Measurements from ENCODE around the gene DDX42. TPM values are rescaled to one million over a fixed set of nuclear protein-coding genes. Genes with fewer than 3 reads are reported as not detected.
A peak's percentile ranks its signal among the peaks of the same experiment; 100 is the strongest.

The DDX42 gene
- total RNA-seq, 1 donor from 2014 or later, result 123 TPM

GRCh38 chr17:63833741-63834373 is 59.9 kb downstream of the DDX42 start:
- peaks cover 14% of the 10 kb centered on the region for H3K4me1 Mint-ChIP-seq (ENCODE audit: unreplicated experiment)
- no peak for DNase-seq (ENCODE audit: extremely low spot score, unreplicated experiment)
- no peak overlapping the region for H3K4me3 Mint-ChIP-seq (ENCODE audit: unreplicated experiment)
- no peaks in the 10 kb centered on the region for H3K27me3 Mint-ChIP-seq (ENCODE audit: unreplicated experiment)
- TF ChIP-seq CTCF (IDR thresholded peaks at IDR 0.05), result no peak
- H3K9me3 Mint-ChIP-seq (ENCODE audit: unreplicated experiment), result no peaks in the 10 kb centered on the region
- no peak overlapping the region for H3K27ac Mint-ChIP-seq (ENCODE audit: unreplicated experiment)
- peaks cover 53% of the 10 kb centered on the region for H3K36me3 Mint-ChIP-seq (ENCODE audit: unreplicated experiment)

- peaks cover 15% of the 10 kb centered on the region for H3K4me1 Mint-ChIP-seq (ENCODE audit: unreplicated experiment)
- H3K36me3 Mint-ChIP-seq (ENCODE audit: unreplicated experiment), result peaks cover 49% of the 10 kb centered on the region
- DNase-seq (ENCODE audit: extremely low spot score, unreplicated experiment), result no peak
- no peak overlapping the region for H3K4me3 Mint-ChIP-seq (ENCODE audit: unreplicated experiment)
- peak overlapping the region; percentile 62 for H3K27ac Mint-ChIP-seq (ENCODE audit: unreplicated experiment)
- TF ChIP-seq CTCF (IDR thresholded peaks at IDR 0.05), result peak; percentile 65
- H3K9me3 Mint-ChIP-seq (ENCODE audit: unreplicated experiment), result no peaks in the 10 kb centered on the region
- no peaks in the 10 kb centered on the region for H3K27me3 Mint-ChIP-seq (ENCODE audit: unreplicated experiment)
Observed at GRCh38 chr17:63834431-63835166, 60.6 kb downstream of the DDX42 start.

GRCh38 chr17:63835167-63835720 is 61.3 kb downstream of the DDX42 start:
- no peak overlapping the region for H3K4me3 Mint-ChIP-seq (ENCODE audit: unreplicated experiment)
- H3K9me3 Mint-ChIP-seq (ENCODE audit: unreplicated experiment), result no peaks in the 10 kb centered on the region
- no peaks in the 10 kb centered on the region for H3K27me3 Mint-ChIP-seq (ENCODE audit: unreplicated experiment)
- H3K27ac Mint-ChIP-seq (ENCODE audit: unreplicated experiment), result peak overlapping the region; percentile 62
- TF ChIP-seq CTCF (IDR thresholded peaks at IDR 0.05), result no peak
- H3K4me1 Mint-ChIP-seq (ENCODE audit: unreplicated experiment), result peaks cover 16% of the 10 kb centered on the region
- no peak for DNase-seq (ENCODE audit: extremely low spot score, unreplicated experiment)
- peaks cover 45% of the 10 kb centered on the region for H3K36me3 Mint-ChIP-seq (ENCODE audit: unreplicated experiment)

GRCh38 chr17:63836811-63837210 is 62.8 kb downstream of the DDX42 start:
- TF ChIP-seq CTCF (IDR thresholded peaks at IDR 0.05), result no peak
- DNase-seq (ENCODE audit: extremely low spot score, unreplicated experiment), result no peak
- H3K27me3 Mint-ChIP-seq (ENCODE audit: unreplicated experiment), result no peaks in the 10 kb centered on the region
- H3K4me3 Mint-ChIP-seq (ENCODE audit: unreplicated experiment), result no peak overlapping the region
- no peak overlapping the region for H3K27ac Mint-ChIP-seq (ENCODE audit: unreplicated experiment)
- H3K9me3 Mint-ChIP-seq (ENCODE audit: unreplicated experiment), result no peaks in the 10 kb centered on the region
- peaks cover 32% of the 10 kb centered on the region for H3K36me3 Mint-ChIP-seq (ENCODE audit: unreplicated experiment)
- peaks cover 29% of the 10 kb centered on the region for H3K4me1 Mint-ChIP-seq (ENCODE audit: unreplicated experiment)

GRCh38 chr17:63837480-63837879 is 63.5 kb downstream of the DDX42 start:
- no peak overlapping the region for H3K27ac Mint-ChIP-seq (ENCODE audit: unreplicated experiment)
- no peaks in the 10 kb centered on the region for H3K27me3 Mint-ChIP-seq (ENCODE audit: unreplicated experiment)
- H3K9me3 Mint-ChIP-seq (ENCODE audit: unreplicated experiment), result no peaks in the 10 kb centered on the region
- H3K36me3 Mint-ChIP-seq (ENCODE audit: unreplicated experiment), result peaks cover 27% of the 10 kb centered on the region
- no peak for TF ChIP-seq CTCF (IDR thresholded peaks at IDR 0.05)
- H3K4me3 Mint-ChIP-seq (ENCODE audit: unreplicated experiment), result no peak overlapping the region
- H3K4me1 Mint-ChIP-seq (ENCODE audit: unreplicated experiment), result peaks cover 29% of the 10 kb centered on the region
- no peak for DNase-seq (ENCODE audit: extremely low spot score, unreplicated experiment)

Data from osteocyte (in vitro differentiated cells).